ENCODE results near the gene C3orf80. TPM values are rescaled to one million over a fixed set of nuclear protein-coding genes. Genes with fewer than 3 reads are reported as not detected.
"Not testable (repeated sequence)": the region's sequence is repeated elsewhere in the genome, so short reads cannot be mapped to it uniquely, and the experiment has no call there.

Gene C3orf80
- total RNA-seq (2014; rRNA removed; shearing (Covaris generic)) = 0.25 and 0.57 TPM in 2 replicates

- DNase-seq (ENCODE audit: low read depth) = peak; percentile 57
Measured at GRCh38 chr3:160225176-160226025, at the start of gene C3orf80. Gene C3orf80, plus strand, starts transcription at chr3:160225422. Its CDS starts 214 bp downstream, at chr3:160225636.

DNA sequence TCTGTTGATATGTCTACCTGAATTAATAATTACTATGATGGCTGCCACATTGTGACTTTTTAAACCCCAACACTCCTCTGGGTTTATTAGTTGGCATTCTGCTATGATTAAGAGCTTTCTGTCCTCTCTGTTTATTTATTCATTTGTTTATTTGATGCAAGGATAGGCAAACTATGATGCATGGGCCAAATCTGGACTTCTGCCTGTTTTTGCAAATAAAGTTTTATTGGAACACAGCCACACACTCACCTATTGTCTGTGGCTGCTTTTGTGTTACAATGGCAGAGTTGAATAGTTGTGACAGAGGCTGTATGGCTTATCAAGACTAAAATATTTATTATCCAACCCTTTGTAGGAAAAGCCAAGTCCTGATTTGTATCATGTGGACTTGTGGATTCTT lies 48.3 kb upstream of the C3orf80 start:
- no peak for DNase-seq (ENCODE audit: low read depth)

DNA sequence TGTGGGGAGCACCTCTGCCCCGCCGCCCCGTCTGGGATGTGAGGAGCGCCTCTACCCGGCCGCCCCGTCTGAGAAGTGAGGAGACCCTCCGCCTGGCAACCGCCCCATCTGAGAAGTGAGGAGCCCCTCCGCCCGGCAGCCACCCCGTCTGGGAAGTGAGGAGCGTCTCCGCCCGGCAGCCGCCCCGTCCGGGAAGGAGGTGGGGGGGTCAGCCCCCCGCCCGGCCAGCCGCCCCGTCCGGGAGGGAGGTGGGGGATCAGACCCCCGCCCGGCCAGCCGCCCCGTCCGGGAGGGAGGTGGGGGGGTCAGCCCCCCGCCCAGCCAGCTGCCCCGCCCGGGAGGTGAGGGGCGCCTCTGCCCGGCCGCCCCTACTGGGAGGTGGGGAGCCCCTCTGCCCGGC lies 46.6 kb upstream of the C3orf80 start:
- not testable (repeated sequence) for DNase-seq (ENCODE audit: low read depth)

DNA sequence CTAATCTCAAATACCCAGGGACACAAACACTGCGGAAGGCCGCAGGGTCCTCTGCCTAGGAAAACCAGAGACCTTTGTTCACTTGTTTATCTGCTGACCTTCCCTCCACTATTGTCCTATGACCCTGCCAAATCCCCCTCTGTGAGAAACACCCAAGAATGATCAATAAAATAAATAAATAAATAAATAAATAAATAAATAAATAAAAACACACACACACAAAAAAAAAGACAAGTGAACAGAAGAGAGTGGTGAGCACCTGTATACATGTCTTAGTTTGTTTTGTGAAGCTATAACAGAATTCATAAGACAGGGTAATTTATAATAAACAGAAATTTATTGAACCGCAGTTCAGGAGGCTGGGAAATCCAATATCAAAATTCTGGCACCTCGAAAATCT lies 45.8 kb upstream of the C3orf80 start:
- DNase-seq (ENCODE audit: low read depth) = not testable (repeated sequence)

DNA sequence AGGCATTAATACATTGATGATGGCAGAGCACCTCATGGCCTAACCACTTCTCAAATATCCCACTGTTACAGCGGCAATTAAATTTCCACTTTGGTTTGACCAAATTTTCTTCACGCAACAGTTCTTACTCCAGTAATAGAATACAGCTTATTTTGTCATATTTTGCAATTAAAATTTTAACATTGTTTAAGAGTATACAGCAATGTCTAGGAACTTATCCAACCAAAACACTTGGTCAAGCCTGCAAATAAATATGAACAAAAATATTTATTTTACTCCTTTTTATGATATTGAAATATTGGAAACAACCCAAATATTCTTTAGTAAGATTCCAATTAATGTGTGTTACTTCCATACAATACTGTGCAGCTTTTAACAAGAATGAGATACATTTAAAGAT lies 45.3 kb upstream of the C3orf80 start:
- DNase-seq (ENCODE audit: low read depth) = no peak

DNA sequence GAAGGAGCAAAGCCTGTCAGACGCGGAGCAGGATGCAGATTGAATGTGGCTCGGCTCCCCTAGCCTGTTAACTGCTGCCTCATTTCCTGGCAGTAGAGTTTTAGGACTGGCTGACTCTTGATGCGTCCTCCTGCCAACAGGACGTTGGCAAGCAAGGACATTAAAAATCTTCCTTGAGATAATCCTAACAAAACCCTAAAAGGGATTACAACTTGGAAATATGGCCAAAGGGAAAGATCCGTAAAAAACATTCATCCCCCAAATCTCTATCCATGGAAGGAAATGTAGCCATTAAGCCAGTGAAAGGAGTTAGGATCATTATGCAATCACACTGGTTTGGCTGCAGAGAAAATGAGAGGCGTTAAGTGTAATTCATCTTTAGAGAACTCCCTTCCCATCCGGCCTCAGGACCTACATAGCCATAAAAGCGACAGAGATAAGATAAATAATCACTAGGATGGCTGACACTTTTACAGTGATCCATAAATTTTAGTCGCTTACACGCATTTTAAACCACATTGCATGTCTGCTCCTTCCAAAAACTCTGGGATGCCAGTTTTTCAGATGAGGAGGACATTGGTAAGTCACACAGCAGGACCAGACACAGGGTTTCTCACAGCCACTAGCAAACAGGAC lies 44.5 kb upstream of the C3orf80 start:
- DNase-seq (ENCODE audit: low read depth) = peak; percentile 59

DNA sequence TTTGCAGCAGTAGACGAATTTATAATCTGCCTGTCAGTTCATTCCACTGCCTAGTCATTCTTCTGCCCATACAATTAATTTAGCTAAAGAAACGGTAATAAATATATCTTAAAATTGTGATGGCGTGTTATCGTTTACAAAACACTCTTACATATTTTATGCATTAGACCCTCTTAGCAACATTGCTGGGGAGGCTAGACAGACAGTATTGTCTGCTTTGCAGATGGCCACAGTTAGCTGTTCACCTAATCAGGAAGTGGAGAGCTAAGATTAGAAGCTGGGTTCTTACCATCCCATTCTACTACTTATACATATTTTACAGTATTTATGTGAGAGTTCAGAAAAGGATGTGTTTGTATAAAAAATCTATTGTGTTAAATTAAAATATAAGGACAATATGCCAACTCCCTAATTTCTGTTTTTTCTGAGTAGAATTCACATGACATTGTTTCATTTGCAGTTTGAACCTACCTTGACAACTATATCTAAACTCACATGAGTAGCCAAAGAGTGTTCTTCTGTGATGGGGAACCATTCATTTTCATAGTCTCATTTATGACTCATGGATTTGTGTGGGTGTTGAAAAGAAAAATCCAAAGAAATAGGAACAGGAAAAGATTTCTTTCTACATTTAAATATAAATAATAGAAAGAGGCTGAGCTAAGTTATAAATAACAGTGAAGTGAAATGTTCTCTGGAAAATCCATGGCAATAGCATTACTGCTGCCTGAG lies 41.7 kb upstream of the C3orf80 start:
- no peak for DNase-seq (ENCODE audit: low read depth)

DNA sequence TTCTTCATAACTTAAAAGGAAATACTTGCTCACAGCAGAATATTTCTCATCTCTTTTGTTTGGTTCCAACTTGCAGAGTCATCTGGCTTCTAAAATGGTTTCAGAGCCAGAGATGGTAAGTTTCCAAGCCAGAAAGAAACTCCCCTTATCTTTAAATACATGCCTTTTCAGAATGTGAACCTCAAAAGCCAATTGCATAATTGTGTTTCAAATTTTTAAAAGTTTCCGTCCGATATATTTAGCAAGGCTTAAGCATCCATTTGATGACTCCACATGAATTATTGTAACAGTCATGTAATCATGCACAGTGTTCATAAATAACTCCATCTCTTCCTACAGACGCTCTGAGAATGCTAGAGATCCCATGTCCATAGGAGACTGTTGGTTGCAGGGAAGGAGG lies 40.6 kb upstream of the C3orf80 start:
- no peak for DNase-seq (ENCODE audit: low read depth)

- DNase-seq (ENCODE audit: low read depth) = no peak
Measured at GRCh38 chr3:160185751-160186150, 39.5 kb upstream of the C3orf80 start.

DNA sequence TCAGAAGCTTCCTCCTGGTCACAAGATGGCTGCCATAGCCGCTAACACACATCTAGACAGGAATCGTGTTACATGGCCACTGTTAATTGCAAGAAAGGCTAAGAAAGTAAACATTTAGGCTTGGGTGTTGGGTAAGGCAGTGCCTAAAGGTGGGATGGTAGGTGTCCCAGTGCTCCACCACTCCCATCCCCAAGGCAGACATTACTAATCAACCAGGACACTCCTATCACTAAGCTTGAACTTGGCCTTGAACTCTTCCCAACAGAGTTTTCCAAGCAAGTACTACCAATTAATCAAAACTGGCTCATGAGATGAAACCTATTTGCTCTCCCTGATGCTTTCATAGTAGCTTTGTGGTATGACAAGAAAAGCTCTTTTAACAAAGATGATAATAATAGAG lies 37.9 kb upstream of the C3orf80 start:
- DNase-seq (ENCODE audit: low read depth) = no peak

DNA sequence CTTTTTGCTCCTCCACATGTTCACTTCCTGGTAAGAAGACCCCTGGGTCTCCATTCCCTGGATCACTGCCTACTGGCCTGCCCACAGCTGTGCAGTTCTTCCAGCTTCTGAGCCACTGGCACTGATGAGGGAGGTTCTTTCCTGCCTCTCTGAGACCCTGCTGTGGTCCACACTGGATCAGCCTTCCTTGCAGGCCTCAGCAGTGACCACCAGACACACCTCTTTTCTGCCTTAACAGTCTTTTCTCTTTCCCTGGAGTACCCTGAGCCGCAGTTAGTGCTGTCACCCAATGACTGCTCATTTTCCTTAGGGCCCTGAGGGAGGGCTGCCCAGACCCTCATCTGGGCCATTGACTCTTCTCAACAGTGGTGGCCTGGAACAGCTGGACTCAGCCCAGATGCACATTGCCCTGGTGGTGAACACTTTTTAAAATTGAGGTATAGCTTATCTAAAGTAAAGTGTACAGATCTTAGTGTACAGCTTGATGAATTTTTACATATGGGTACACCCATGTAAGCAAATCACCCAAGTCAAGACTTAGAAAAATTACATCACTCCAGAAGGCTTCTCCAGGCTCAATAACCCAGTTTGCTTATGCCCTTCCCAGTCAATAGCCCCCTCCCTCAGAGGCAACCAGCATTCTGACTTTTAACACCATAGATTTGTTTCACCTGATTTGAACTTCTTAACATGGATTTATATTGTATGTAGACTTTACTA lies 32.8 kb upstream of the C3orf80 start:
- no peak for DNase-seq (ENCODE audit: low read depth)

DNA sequence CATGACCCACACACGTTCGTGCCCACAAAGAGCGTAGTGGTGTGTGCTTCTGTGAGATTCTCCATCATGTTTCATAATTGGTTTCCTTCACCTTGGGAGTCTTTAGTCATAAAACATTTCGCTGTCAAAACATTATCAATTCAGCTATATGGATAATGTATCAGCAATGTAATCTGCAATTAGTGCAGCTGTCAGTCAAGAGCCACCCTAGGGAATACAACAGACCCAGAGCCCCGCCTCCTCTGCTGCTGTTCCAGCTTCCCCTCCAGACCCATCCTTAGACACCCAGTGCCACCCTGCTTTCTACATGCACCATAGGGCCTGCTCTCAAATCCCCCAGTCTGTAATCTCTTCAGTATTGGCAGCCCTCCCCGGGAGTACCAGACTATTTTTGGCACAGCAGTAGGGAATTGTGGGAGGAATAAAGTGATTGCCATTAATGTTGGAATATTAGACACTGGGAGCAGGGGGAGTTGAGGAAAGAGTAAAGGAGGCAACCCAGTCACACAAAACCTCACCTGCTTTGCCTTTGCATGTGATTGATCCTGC lies 31.5 kb upstream of the C3orf80 start:
- DNase-seq (ENCODE audit: low read depth) = no peak

DNA sequence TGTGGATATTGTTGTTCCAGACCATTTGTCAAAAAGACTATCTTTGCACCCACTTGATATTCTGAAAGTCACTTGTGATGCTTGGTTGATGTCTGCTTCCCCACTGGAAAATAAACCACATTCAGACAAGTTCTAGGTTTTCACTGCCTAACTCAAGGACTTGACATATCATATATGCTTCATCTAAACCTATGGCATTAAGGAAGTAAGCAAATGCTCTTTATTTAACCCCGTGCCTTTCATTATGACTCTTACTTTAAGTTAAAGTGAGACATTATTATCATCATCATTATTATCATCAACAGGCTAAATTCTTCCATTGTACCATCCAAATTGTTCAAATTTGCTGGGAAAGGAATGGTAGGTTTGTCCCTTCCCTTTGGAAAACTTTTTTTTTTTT lies 30.8 kb upstream of the C3orf80 start:
- DNase-seq (ENCODE audit: low read depth) = no peak

- DNase-seq (ENCODE audit: low read depth) = no peak
Measured at GRCh38 chr3:160195106-160195505, 30.1 kb upstream of the C3orf80 start.

GRCh38 chr3:160196511-160197104 lies 28.6 kb upstream of the C3orf80 start:
- peak; percentile 13 for DNase-seq (ENCODE audit: low read depth)

DNA sequence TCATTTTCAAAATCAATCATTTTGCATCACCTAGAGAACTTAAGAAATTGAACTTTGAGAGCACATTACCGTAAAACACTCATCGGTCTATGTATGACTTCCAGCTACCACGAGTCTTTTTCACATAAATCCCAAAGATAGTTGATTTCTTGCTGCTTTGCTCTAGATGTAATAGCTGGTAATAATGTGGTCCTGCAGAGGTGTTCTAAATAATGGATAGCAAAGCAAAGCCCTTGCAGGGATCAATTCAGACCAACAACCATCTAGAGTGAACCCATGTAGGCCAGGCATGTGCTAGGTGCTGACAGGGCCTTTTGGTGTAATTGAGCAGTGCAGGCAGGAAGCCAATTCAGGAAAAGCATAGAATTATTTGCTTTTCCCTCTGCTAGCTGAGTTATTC lies 26.1 kb upstream of the C3orf80 start:
- DNase-seq (ENCODE audit: low read depth) = no peak

DNA sequence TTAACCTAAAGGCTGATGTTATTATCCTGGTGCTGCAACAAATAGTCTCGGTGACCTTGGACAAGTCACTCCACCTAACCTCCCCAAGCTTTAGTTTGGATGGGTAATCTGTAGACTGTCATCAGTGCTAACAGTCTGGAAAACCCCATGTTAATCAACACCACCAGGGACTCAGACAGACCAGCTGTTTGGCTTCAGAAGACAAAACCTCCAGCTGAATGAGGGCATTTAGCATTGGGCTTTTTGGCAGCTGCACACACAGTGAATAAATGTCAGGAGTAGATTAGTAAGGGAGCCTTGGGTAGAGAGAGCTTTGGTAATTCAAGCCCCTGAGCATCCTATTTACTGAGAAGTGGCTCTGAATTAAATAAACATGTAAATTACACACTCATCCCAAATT lies 24.9 kb upstream of the C3orf80 start:
- DNase-seq (ENCODE audit: low read depth) = no peak

GRCh38 chr3:160204396-160205011 lies 20.7 kb upstream of the C3orf80 start:
- DNase-seq (ENCODE audit: low read depth) = not testable (repeated sequence)

GRCh38 chr3:160205606-160206005 lies 19.6 kb upstream of the C3orf80 start:
- DNase-seq (ENCODE audit: low read depth) = peak; percentile 10

GRCh38 chr3:160210341-160210740 lies 14.9 kb upstream of the C3orf80 start:
- DNase-seq (ENCODE audit: low read depth) = no peak

- peak; percentile 58 for DNase-seq (ENCODE audit: low read depth)
Measured at GRCh38 chr3:160210799-160211221, 14.4 kb upstream of the C3orf80 start.

Measured in M059J (cell line).